Measurements from ENCODE around the gene CENPX. TPM values are rescaled to one million over a fixed set of nuclear protein-coding genes. Genes with fewer than 3 reads are reported as not detected.

Gene CENPX
- 10 to 100 TPM; 57.3 to 73.0 TPM for total RNA-seq

DNA sequence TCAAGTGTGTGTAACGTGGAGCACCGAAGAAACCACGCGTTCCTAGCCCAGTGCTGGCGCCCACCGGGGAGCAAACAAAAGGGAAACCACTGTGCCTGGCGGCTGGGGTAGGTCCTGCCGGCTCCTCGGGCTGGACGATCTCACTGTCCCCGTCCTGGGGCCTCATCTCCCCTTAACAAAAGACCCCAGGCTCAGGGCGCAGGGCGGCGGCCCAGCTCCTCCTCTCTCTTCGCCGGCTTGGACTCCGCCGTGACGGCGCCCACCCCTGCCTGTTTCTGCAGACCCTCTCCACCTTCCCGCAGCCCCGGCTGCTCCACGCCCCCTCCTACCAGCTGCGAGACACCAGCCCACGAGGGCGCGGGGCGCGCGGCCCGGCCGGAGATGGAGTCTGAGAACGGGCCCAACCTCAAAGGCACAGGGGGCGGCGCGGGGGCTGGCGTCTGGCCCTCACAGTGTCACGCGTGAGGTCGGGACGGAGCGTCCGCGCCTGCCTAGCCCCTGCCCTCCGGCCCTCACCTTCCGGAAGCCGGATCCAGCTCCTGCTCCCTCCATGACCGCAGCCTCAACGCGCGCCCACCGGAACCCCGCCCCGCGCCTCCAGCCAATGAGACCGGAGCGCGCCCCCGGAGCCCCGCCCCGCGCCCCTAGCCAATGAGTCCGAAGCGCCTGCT, at the start of gene CENPX:
CENPX (minus strand) TSS at position 569 of the 671 bp plus-strand sequence; CDS start at position 552, 17 bp downstream.
- Mint-ChIP-seq H3K36me3 (ENCODE audit: low read depth) (peaks cover 10% of the 10 kb centered on the region), H3K9me3 (no peaks in the 10 kb centered on the region), H3K4me1 (peaks cover 45% of the 10 kb centered on the region), H3K4me3 (peak within 1 kb of the TSS; percentile 84), H3K27me3 (no peaks in the 10 kb centered on the region), H3K27ac (peak within 1 kb of the TSS; percentile 82)
- CTCF ChIA-PET, result interaction anchor here (0.6 to 7.4 kb wide), 11 partner anchors 7 to 183 kb away, joined by 3 to 66 read pairs (median 3); partner anchors contain the start of genes DCXR, NOTUM and RAC3
- POLR2A ChIA-PET, result interaction anchor here (0.7 to 1.2 kb wide), 2 partner anchors 15 to 63 kb away, joined by 3 to 4 read pairs; partner anchors contain the start of gene DCXR
- no peak for DNase-seq

DNA sequence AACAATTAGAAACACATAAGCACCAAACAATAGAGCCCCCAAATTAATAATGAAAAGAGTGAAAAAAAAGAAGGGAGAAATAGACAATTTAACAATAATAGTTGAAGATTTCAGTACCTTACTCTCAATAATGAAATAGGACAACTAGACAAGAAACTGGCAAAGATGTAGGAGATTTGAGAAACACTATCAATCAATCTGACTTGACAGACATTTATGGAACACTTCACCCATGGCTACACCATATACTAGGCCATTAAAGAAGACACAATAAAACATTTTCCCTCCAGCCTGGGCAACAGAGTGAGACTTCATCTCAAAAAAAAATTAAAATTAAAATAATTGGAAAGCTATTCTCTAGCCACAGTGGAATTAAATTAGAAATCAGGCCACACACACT, 47.9 kb upstream of the CENPX start:
- Mint-ChIP-seq H3K27ac (no peak overlapping the region), H3K4me1 (peaks cover 6% of the 10 kb centered on the region), H3K27me3 (peaks cover 2% of the 10 kb centered on the region), H3K4me3 (no peak overlapping the region), H3K9me3 (no peaks in the 10 kb centered on the region), H3K36me3 (ENCODE audit: low read depth) (no peaks in the 10 kb centered on the region)
- DNase-seq, result no peak
- CTCF ChIA-PET, result no interaction called here
- POLR2A ChIA-PET, result no interaction called here

DNA sequence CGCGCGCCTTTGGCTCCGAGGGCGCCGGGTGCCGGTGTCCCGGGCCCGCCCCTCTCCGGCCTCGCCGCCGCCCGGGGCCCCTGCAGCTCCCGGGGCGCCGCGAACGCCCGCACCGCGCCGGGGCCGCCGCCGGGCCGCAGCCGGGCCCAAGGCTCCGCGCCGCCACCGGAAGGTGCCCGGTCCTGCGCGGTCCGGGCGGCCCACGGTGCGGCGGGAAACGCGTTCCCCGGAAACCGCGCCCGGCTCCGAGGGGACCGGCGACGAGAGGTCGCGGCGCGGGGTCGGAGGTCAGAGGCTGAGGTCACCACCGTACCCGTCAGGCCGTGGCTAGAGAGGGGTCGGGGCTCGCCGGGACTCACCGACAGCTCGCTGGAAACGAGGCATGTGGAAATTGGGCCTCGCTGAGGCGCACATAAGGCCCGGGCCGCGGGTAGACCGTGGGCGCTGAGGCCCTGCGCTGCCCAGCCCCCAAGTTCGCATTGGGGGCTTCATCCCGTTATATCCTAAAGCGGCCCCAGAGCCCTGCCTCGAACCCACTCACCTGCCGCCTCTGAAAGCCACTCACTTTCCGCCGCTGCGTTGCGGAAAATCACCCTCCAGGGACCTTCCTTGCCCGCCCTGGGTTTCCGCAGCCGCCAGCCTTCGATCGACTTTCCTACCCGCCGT, 43.1 kb upstream of the CENPX start, which contains the start of gene DUS1L:
DUS1L (minus strand) TSS at position 167 of the 666 bp plus-strand sequence. CDS start 745 bp downstream, outside the sequence.
- Mint-ChIP-seq H3K9me3 (no peaks in the 10 kb centered on the region), H3K4me1 (peaks cover 11% of the 10 kb centered on the region), H3K27me3 (no peaks in the 10 kb centered on the region), H3K4me3 (peak within 1 kb of the TSS; percentile 85), H3K27ac (peak within 1 kb of the TSS; percentile 93), H3K36me3 (ENCODE audit: low read depth) (no peaks in the 10 kb centered on the region)
- POLR2A ChIA-PET, result no interaction called here
- CTCF ChIA-PET, result interaction anchor here (0.8 to 1.2 kb wide), 2 partner anchors 9 to 28 kb away, joined by 3 to 5 read pairs; partner anchors contain the start of gene DCXR
- peak; percentile 67 for DNase-seq

GRCh38 chr17:82065193-82065637, 42.5 kb upstream of the CENPX start:
- CTCF ChIA-PET, result interaction anchor here (0.9 to 2.0 kb wide), 2 partner anchors 12 to 35 kb away, joined by 3 to 7 read pairs; no protein-coding TSS in a partner anchor
- peak; percentile 29 for DNase-seq
- H3K27ac Mint-ChIP-seq, result peak overlapping the region; percentile 69

DNA sequence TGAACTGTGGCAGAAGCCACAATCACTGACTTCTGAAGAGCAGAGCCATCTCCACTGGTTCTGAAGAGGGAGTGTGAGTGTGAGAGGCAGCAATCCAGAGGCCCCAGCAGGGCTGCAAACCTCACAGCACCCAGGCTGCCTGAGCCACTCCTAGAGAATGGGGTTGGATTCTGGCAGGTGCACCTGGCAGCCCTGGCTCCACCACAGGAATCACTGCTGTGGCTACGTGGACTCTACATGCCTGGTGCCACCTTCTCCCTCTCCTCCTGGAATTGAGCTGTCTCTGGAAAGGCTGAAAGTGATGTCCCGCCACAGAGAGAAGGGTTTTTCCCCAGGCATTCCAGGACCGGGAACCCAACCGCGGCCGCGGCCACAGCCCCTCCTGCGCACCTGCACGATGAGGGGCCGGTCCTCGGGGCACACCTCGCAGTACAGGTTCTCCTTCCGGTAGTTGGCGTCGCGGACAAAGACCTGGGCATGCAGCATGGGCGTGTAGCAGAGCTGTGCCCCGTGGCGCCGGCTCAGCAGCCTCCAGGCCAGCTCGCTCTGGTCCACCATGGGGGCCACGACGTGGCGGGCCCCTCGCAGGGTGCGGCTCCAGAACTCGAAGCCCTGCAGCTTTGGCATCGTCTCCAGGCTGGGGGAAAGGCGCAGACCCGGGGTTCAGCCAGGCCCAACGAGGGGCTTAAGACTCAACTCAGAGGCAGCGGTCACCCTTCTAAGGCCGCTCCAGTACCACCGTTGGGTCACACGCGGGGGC, 41.9 kb upstream of the CENPX start:
- peaks cover 3% of the 10 kb centered on the region for H3K36me3 Mint-ChIP-seq (ENCODE audit: low read depth)
- CTCF ChIA-PET, result interaction anchor here (0.9 to 2.0 kb wide), 2 partner anchors 11 to 34 kb away, joined by 3 to 7 read pairs; no protein-coding TSS in a partner anchor
- no peaks in the 10 kb centered on the region for H3K27me3 Mint-ChIP-seq
- peaks cover 11% of the 10 kb centered on the region for H3K4me1 Mint-ChIP-seq
- no peak for DNase-seq
- POLR2A ChIA-PET, result no interaction called here
- no peaks in the 10 kb centered on the region for H3K9me3 Mint-ChIP-seq
- peak overlapping the region; percentile 65 for H3K4me3 Mint-ChIP-seq
- H3K27ac Mint-ChIP-seq, result peak overlapping the region; percentile 69

More at GRCh38 chr17:82065193-82065637, 42.5 kb upstream of the CENPX start:
- Mint-ChIP-seq H3K4me3 (peak overlapping the region; percentile 65), H3K4me1 (peaks cover 11% of the 10 kb centered on the region), H3K27me3 (no peaks in the 10 kb centered on the region), H3K36me3 (ENCODE audit: low read depth) (peaks cover under 1% of the 10 kb centered on the region), H3K9me3 (no peaks in the 10 kb centered on the region)
- POLR2A ChIA-PET, result no interaction called here

GRCh38 chr17:82063424-82064415, 41.0 kb upstream of the CENPX start:
- Mint-ChIP-seq H3K36me3 (ENCODE audit: low read depth) (peaks cover 3% of the 10 kb centered on the region), H3K27me3 (no peaks in the 10 kb centered on the region), H3K27ac (peak overlapping the region; percentile 69), H3K9me3 (no peaks in the 10 kb centered on the region), H3K4me1 (peaks cover 11% of the 10 kb centered on the region), H3K4me3 (peak overlapping the region; percentile 65)
- DNase-seq, result no peak
- POLR2A ChIA-PET, result no interaction called here
- CTCF ChIA-PET, result interaction anchor here (0.9 to 2.0 kb wide), 2 partner anchors 10 to 97 kb away, joined by 3 to 7 read pairs; no protein-coding TSS in a partner anchor

DNA sequence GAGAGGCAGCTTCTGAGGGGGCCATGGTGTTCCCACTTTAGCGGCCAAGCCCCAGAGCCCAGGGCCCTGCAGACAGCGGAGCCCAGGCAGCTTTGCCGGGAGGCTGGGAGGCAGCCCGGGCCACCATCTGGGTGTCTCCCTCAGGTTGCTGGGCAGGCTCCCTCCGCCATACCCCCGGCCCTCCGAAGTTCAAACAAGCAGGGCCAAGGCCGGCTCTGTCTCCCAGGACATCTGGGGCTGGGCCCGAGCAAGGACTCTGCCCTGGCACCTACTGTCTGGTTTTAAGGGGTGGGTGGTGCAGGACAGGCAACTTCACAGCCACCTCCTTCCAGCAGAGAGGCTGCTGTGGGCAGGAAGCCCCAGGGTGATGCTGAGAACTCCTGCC, 40.3 kb upstream of the CENPX start:
- Mint-ChIP-seq H3K4me3 (no peak overlapping the region), H3K9me3 (no peaks in the 10 kb centered on the region), H3K36me3 (ENCODE audit: low read depth) (peaks cover 3% of the 10 kb centered on the region), H3K4me1 (peaks cover 11% of the 10 kb centered on the region), H3K27ac (no peak overlapping the region), H3K27me3 (no peaks in the 10 kb centered on the region)
- ChIA-PET POLR2A (no interaction called here), CTCF (interaction anchor here (0.9 kb wide), 1 partner anchor 96 kb away, joined by 3 read pairs; no protein-coding TSS in a partner anchor)
- DNase-seq, result no peak

- CTCF ChIA-PET, result no interaction called here
Measured at GRCh38 chr17:82062076-82062983, 39.7 kb upstream of the CENPX start.

DNA sequence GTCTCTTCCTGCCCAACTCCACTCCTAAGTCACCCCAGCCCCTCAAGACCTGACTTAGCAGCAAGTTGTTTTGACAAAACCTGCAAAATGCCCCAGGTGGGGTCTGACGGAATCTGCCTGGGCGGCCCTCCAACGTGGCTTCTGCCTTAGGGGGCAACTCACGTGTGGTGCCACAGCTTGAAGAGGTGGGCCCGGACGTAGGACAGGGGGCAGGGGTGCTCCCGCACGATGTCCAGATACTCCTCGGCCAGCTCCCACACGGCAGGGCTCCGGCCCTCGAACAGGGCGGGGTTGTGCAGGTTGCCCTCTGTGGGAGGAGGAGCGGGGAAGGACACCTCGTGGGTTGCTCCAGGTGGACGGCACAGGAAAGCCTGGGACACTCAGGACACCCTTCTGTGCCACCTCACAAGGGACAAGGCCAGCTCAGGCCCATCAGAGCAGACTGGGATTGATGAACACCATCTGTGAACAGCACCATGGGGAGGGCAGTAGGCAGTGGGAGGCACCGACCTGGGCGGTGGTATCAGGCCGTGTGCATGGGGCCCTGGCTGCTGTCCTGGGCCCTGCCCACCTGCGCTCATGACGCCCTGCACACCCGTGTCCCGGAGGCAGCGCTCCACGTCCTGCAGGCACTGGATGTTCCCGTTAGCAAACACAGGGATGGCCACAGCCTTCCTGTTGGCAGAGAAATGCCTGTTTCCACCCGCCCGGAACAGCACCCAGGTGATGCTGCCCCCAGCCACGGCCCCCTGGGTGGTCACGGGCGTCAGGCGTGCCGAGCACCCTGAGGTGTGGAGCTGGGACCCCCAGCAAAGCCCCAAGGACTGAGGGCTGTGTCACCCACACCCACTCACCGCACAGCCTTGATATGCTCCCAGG, 38.6 kb upstream of the CENPX start:
- ChIA-PET CTCF (interaction anchor here (0.5 kb wide), 1 partner anchor 84 kb away, joined by 3 read pairs; no protein-coding TSS in a partner anchor), POLR2A (no interaction called here)
- DNase-seq, result no peak
- Mint-ChIP-seq H3K36me3 (ENCODE audit: low read depth) (peaks cover 3% of the 10 kb centered on the region), H3K4me3 (no peak overlapping the region), H3K4me1 (peaks cover 8% of the 10 kb centered on the region), H3K27ac (no peak overlapping the region), H3K27me3 (no peaks in the 10 kb centered on the region), H3K9me3 (no peaks in the 10 kb centered on the region)

More at GRCh38 chr17:82062076-82062983, 39.7 kb upstream of the CENPX start:
- POLR2A ChIA-PET, result no interaction called here
- H3K9me3 Mint-ChIP-seq, result no peaks in the 10 kb centered on the region
- no peak overlapping the region for H3K27ac Mint-ChIP-seq
- no peaks in the 10 kb centered on the region for H3K27me3 Mint-ChIP-seq
- peaks cover 11% of the 10 kb centered on the region for H3K4me1 Mint-ChIP-seq
- DNase-seq, result no peak
- H3K36me3 Mint-ChIP-seq (ENCODE audit: low read depth), result peaks cover 3% of the 10 kb centered on the region
- H3K4me3 Mint-ChIP-seq, result no peak overlapping the region

DNA sequence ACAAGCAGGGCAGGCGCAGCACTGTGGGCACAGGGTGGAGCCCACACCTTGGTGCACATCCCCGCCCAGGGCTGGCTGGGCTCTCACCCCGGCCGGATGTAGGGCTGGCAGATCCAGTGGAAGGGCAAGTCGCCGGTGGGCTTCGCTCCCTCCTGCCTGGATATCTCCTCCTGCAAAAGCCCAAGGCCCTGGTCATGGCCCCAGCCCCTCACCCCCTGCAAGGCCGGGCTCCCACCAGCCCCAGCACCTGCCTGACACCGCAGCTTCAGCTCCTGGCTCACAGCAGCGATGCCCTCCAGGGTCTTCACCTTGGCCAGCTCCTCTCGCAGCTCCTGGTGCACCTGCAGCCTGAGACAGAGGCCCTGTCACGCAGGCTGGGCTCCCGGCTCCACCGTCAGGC, 37.9 kb upstream of the CENPX start:
- DNase-seq, result no peak
- Mint-ChIP-seq H3K27me3 (no peaks in the 10 kb centered on the region), H3K4me1 (peaks cover 5% of the 10 kb centered on the region), H3K9me3 (no peaks in the 10 kb centered on the region), H3K27ac (no peak overlapping the region), H3K36me3 (ENCODE audit: low read depth) (peaks cover 3% of the 10 kb centered on the region), H3K4me3 (no peak overlapping the region)
- ChIA-PET POLR2A (no interaction called here), CTCF (interaction anchor here (0.5 to 1.8 kb wide), 2 partner anchors 30 to 84 kb away, joined by 3 to 5 read pairs; partner anchors contain the start of gene RAC3)
